ENCODE results near the gene FAM120C. TPM values are rescaled to one million over a fixed set of nuclear protein-coding genes. Genes with fewer than 3 reads are reported as not detected.

The FAM120C gene
- polyA plus RNA-seq, 3 donors, result 1.7 to 2.6 (median 1.8) TPM

DNA sequence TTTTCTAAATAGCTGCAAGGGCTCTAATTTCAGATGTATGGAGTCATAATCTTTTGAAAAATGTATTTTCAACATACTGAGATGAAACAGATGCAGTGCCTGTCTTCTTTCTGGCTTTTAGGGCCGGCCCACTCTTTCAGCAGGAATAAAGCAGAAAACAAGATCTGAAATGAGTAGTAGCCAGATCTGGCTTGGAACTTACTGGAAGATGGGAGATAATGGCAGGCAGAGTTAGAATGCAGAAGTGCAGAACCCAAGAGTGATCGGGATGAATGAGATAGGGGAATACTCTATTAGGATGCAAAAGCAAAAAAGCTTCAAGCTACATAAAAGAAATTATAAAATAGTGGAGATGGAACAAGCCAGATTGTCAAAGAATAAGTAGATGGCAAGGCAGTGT is 1.4 kb upstream of the FAM120C start:
- peaks cover 0 to 2% of the 10 kb centered on the region in 2 donors for H3K36me3 Mint-ChIP-seq
- no peak for TF ChIP-seq CTCF (IDR thresholded peaks at IDR 0.05)
- peaks cover 20 to 21% of the 10 kb centered on the region in 2 donors for H3K4me1 ChIP-seq (ENCODE audit: control insufficient read depth in 1 of 2, insufficient read depth in 2 of 2, low read length in 2 of 2)
- H3K27ac ChIP-seq (ENCODE audit: low read depth in 1 of 2, low read length in 2 of 2), result no peak overlapping the region
- H3K4me2 ChIP-seq (replicated peaks; ENCODE audit: extremely low read depth, low read length, poor library complexity, severe bottlenecking), result no peak overlapping the region
- WGBS (ENCODE audit: insufficient coverage), result no CpG with 5 or more reads among the region's 2 CpGs
- H3K4me3 ChIP-seq (replicated peaks in 1 of 3; ENCODE audit: low read depth in 2 of 3, low read length in 3 of 3), result no peak overlapping the region
- peaks cover 30% of the 10 kb centered on the region for H3K4me1 Mint-ChIP-seq
- no peaks in the 10 kb centered on the region for H3K9me3 ChIP-seq (replicated peaks in 1 of 2; ENCODE audit: control insufficient read depth in 1 of 2, insufficient read depth in 1 of 2, low read length in 2 of 2)
- H3K36me3 ChIP-seq (replicated peaks in 1 of 2; ENCODE audit: control insufficient read depth in 1 of 2, insufficient read depth in 2 of 2, low read length in 2 of 2), result no peaks in the 10 kb centered on the region
- no peaks in the 10 kb centered on the region for H4K20me1 ChIP-seq (ENCODE audit: insufficient read depth, low read length)
- peaks cover 0 to 4% (median 0%) of the 10 kb centered on the region in 7 donors for H3K9me3 Mint-ChIP-seq
- H3K9ac ChIP-seq (ENCODE audit: insufficient read depth, low read length, poor library complexity, severe bottlenecking), result no peak overlapping the region
- H3K27me3 ChIP-seq (ENCODE audit: control insufficient read depth in 2 of 2, insufficient read depth in 2 of 2, low read length in 2 of 2), result no peaks in the 10 kb centered on the region
- H3K4me3 Mint-ChIP-seq, result no peak overlapping the region
- intact Hi-C loops (cut with micrococcal nuclease), result loop anchor here in 1 of 2 donors (5.0 kb wide), 1 partner anchor 142 kb away; the partner anchor contains the start of gene PHF8
- H3K27ac Mint-ChIP-seq, result no peak overlapping the region
- H3K79me2 ChIP-seq (ENCODE audit: insufficient read depth, low read length), result peaks cover 31% of the 10 kb centered on the region
- DNase-seq, result no peak
- H2AFZ ChIP-seq (ENCODE audit: insufficient read depth, low read depth, low read length, poor library complexity, severe bottlenecking), result no peak overlapping the region
- H3K27me3 Mint-ChIP-seq (ENCODE audit: low read depth in 3 of 3), result peaks cover 0 to 6% (median 0%) of the 10 kb centered on the region in 3 donors

DNA sequence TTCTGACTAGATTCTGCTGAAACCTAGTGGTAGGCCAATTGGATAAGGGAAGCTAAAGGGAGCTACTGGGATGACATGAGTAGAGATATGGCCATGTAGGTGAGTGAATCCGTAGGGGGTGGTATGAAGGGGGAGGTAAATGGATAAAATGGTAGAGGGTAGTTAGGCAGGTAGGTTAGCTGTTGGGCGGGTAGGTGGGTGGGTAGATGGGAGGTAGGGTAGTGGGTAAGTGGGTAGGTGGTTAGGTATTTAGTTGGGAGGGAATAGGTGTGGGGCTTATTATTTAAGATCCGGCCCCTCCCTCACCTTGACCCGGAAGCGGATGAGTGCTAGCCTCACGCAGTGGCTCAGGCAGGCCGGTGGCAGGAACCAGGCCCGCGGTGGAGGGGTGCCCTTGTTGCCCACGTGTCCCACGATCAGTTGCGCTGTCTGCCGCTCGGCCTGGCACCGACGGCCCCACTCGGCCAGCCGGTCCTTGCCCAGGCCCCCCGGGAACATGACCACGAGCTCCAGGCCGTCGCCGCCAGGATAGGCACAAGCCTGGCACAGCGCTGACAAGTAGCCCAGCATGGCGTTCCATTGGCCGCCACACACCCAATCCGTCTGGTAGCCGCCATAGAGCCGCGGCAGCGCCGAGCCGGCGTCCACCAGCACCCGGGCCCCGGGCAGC is 725 bp downstream of the FAM120C start:
- H3K9ac ChIP-seq (ENCODE audit: insufficient read depth, low read length, poor library complexity, severe bottlenecking), result peak overlapping the region; percentile 66
- no peak for TF ChIP-seq CTCF (IDR thresholded peaks at IDR 0.05)
- peaks cover 37% of the 10 kb centered on the region for H3K79me2 ChIP-seq (ENCODE audit: insufficient read depth, low read length)
- H2AFZ ChIP-seq (ENCODE audit: insufficient read depth, low read depth, low read length, poor library complexity, severe bottlenecking), result peak overlapping the region; percentile 79
- Mint-ChIP-seq H3K36me3 (peaks cover 0 to 5% of the 10 kb centered on the region in 2 donors), H3K27me3 (ENCODE audit: low read depth in 3 of 3) (peaks cover 0 to 5% (median 0%) of the 10 kb centered on the region in 3 donors), H3K27ac (peak overlapping the region in 4 of 7 donors; percentile 43 to 73 (median 66)), H3K4me1 (peaks cover 44% of the 10 kb centered on the region), H3K4me3 (peak overlapping the region; percentile 76 to 80), H3K9me3 (peaks cover 0 to 4% (median 0%) of the 10 kb centered on the region in 7 donors)
- H3K9me3 ChIP-seq (replicated peaks in 1 of 2; ENCODE audit: control insufficient read depth in 1 of 2, insufficient read depth in 1 of 2, low read length in 2 of 2), result no peaks in the 10 kb centered on the region
- H4K20me1 ChIP-seq (ENCODE audit: insufficient read depth, low read length), result no peaks in the 10 kb centered on the region
- peak; percentile 9 to 46 (median 39) for DNase-seq
- no peaks in the 10 kb centered on the region for H3K36me3 ChIP-seq (replicated peaks in 1 of 2; ENCODE audit: control insufficient read depth in 1 of 2, insufficient read depth in 2 of 2, low read length in 2 of 2)
- intact Hi-C loops (cut with micrococcal nuclease), result loop anchor here in 1 of 2 donors (5.0 kb wide), 1 partner anchor 140 kb away; the partner anchor contains the start of gene PHF8
- peak overlapping the region; percentile 58 to 79 (median 77) for H3K4me3 ChIP-seq (replicated peaks in 1 of 3; ENCODE audit: low read depth in 2 of 3, low read length in 3 of 3)
- H3K27me3 ChIP-seq (ENCODE audit: control insufficient read depth in 2 of 2, insufficient read depth in 2 of 2, low read length in 2 of 2), result no peaks in the 10 kb centered on the region
- WGBS (ENCODE audit: insufficient coverage), result 0% methylated on average over 31 of the region's 36 CpGs
- peaks cover 35 to 39% of the 10 kb centered on the region in 2 donors for H3K4me1 ChIP-seq (ENCODE audit: control insufficient read depth in 1 of 2, insufficient read depth in 2 of 2, low read length in 2 of 2)
- H3K4me2 ChIP-seq (replicated peaks; ENCODE audit: extremely low read depth, low read length, poor library complexity, severe bottlenecking), result peak overlapping the region; percentile 79
- H3K27ac ChIP-seq (ENCODE audit: low read depth in 1 of 2, low read length in 2 of 2), result peak overlapping the region; percentile 42 to 61

Measured in CD14-positive monocyte (primary cell).